Measurements from ENCODE around the gene LIFR.
"Not testable (repeated sequence)": the region's sequence is repeated elsewhere in the genome, so short reads cannot be mapped to it uniquely, and the experiment has no call there.

LIFR gene

DNA sequence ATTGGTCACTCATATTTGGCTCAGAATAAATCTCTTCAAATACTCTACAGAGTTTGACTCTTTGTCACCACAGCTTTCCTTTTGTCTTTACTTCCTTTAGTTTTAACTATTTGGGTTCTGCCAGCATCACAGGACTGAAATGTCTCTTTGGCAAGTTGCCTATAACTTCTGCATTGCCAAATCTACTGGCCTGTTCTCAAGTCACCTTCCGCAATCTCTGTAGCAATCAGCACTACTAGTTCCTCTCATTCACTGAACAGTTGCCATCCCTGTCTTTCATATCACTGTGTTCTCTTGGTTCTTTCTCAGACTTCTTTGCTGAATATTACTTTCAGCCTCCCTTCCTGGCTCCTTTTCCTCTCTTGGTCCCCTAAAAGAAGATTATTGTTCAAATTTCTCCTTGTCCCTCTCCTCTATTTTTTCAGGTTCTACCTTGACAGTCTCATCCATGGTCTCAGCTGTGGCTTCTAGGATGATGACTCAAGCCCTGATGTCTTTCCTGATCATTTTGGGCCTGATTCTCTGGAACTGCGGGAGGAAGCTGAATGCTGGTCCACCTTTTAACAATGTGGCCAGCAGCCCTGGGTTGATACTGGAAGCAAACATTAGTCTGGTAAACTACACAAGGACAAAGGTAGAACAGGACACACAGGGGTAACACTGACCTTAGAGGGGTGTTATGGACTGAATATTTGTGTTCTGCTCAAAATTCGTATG is 44.0 kb upstream of the LIFR start:
- TF ChIP-seq CTCF (IDR thresholded peaks at IDR 0.05; ENCODE audit: low read depth, low read length) = no peak
- H3K4me3 ChIP-seq (ENCODE audit: low read depth, low read length) = no peak overlapping the region

DNA sequence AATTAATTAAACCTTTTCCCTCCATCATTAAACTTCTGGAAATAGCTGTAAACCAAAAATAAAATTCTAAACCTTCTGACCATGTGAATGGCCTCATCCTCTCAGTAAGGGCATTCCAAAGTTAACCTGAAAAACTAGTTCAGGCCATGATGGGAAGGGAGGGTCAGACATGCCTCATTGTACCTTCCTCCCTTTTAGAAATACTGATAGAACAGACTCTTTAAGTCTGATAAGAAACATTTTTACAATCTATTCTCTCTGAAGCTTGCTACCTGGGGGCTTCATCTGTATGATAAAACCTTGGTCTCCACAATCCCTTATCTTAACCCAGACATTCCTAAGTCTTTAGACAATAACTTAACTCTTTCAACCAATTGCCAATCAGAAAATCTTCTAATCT is 43.3 kb upstream of the LIFR start:
- H3K4me3 ChIP-seq (ENCODE audit: low read depth, low read length) = not testable (repeated sequence)

- no peak overlapping the region for H3K4me3 ChIP-seq (ENCODE audit: low read depth, low read length)
- TF ChIP-seq CTCF (IDR thresholded peaks at IDR 0.05; ENCODE audit: low read depth, low read length) = no peak
These were observed 42.7 kb upstream of the LIFR start for GRCh38 chr5:38598994-38599617.

- no peak overlapping the region for H3K4me3 ChIP-seq (ENCODE audit: low read depth, low read length)
- no peak for TF ChIP-seq CTCF (IDR thresholded peaks at IDR 0.05; ENCODE audit: low read depth, low read length)
These were observed 42.0 kb upstream of the LIFR start for GRCh38 chr5:38598296-38598993.

DNA sequence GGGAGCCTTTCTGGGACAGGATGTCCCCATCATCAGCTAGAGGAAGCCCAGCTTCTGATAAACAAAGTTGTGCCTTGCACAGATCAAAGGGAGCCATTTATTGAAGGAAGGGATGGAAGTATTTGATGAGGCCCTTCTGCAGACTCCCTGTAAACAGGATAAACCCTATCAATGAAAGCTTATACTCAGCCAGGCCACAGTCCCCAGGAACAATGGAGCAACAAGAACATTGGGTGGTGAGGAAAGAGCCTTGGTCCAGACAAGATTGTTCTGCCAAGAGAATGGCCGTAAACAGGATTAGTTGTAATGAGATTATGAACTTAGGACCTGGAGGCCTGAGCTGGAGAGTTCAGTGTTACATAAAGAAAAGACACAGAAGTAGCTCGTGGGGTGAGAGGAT is 40.5 kb upstream of the LIFR start:
- no peak for TF ChIP-seq CTCF (IDR thresholded peaks at IDR 0.05; ENCODE audit: low read depth, low read length)
- no peak overlapping the region for H3K4me3 ChIP-seq (ENCODE audit: low read depth, low read length)

DNA sequence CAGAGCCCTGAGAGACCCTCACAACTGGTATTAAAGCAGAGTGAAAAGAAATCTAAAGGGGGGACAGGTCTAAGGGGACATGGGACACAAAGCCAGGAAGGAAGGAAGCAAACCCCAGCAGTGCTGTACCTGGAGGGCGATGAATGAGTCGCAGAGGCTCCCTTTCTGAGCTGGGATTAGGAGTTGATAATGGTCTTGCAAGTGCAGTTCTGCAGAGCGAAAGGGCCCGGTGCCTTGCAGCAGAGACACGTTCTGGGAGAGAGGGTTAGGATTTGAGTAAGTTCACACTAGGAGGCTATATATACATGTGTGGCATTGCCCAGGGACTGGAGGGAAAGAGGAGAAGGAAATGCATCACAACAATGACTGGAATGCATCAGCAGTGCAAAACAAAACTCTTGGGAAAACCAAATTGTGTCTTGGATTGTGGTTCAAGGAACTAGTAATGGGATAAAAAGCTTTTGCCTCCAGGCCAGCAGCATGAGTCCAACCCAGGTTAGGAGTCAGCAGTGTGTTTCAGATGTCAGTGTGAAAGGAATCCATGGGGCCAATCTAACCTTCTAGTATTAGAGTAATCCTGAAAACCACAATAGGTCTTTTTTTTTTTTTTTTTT is 38.8 kb upstream of the LIFR start:
- no peak overlapping the region for H3K4me3 ChIP-seq (ENCODE audit: low read depth, low read length)
- TF ChIP-seq CTCF (IDR thresholded peaks at IDR 0.05; ENCODE audit: low read depth, low read length) = no peak

- no peak overlapping the region for H3K4me3 ChIP-seq (ENCODE audit: low read depth, low read length)
- no peak for TF ChIP-seq CTCF (IDR thresholded peaks at IDR 0.05; ENCODE audit: low read depth, low read length)
These were observed 37.5 kb upstream of the LIFR start for GRCh38 chr5:38593959-38594358.

All from WI38 (cell line).